Motor neuron (in vitro differentiated cells): ENCODE measurements around the gene LAMB1. TPM values are rescaled to one million over a fixed set of nuclear protein-coding genes. Genes with fewer than 3 reads are reported as not detected.
A peak's percentile ranks its signal among the peaks of the same experiment; 100 is the strongest.

ENCODE experiments used
- ATAC-seq, 8 experiments: fragments of 200-7000 bp; cut with Tn5 transposase; replicated peaks in 6 of 8; 2 replicates each; pipeline ENCODE4 v1.8.0; 2021; ENCODE audit warnings: mild to moderate bottlenecking in 8 of 8, moderate library complexity in 8 of 8
- H3K27ac ChIP-seq, 2 donors: fragments of 250-450 bp; sonication (Bioruptor Pico); 2 replicates each; pipeline ENCODE4 v1.9.0; 2021; ENCODE audit warnings: antibody characterized with exemption in 2 of 2, mild to moderate bottlenecking in 2 of 2, moderate library complexity in 1 of 2
- H3K4me1 ChIP-seq, 2 donors: fragments of 250-450 bp; sonication (Bioruptor Pico); replicated peaks in 1 of 2; 2 replicates each; pipeline ENCODE4 v1.6.1; 2021; ENCODE audit warnings: antibody characterized with exemption in 2 of 2, mild to moderate bottlenecking in 2 of 2, moderate library complexity in 1 of 2
- H3K4me3 ChIP-seq, 5 donors: fragments of 250-450 bp; sonication (Bioruptor Pico); 2 replicates each; pipeline ENCODE4 v1.9.0; 2021; ENCODE audit warnings: antibody characterized with exemption in 5 of 5, mild to moderate bottlenecking in 5 of 5, moderate library complexity in 4 of 5
- WGBS, 10 experiments: fragments of 450-650 bp; shearing (Covaris generic); methylation state at CpG; one replicate each; pipeline ENCODE4 v1.0.0; 2022; 5-methylcytosine and 5-hydroxymethylcytosine counted together
- in situ Hi-C, 9 experiments: fragments of 400-800 bp; cut with MboI; loops; one replicate each; pipeline ENCODE4 v1.15.0; 2021; ENCODE audit warnings: low sequenced_read_pairs in 9 of 9, low pct_unique_long_range_greater_than_20kb in 2 of 9; ENCODE audit not compliant: unreplicated experiment in 9 of 9
- total RNA-seq, 8 experiments: library from RNA; unstranded; fragments of 300-600 nt; gene quantifications; 2 replicates each; pipeline versions ENCODE4 v1.2.3 to v1.2.4, GENCODE V29; 2022

The LAMB1 gene
- total RNA-seq, 8 experiments from 2014 or later, result 11.1 to 564 (median 88.7) TPM

DNA sequence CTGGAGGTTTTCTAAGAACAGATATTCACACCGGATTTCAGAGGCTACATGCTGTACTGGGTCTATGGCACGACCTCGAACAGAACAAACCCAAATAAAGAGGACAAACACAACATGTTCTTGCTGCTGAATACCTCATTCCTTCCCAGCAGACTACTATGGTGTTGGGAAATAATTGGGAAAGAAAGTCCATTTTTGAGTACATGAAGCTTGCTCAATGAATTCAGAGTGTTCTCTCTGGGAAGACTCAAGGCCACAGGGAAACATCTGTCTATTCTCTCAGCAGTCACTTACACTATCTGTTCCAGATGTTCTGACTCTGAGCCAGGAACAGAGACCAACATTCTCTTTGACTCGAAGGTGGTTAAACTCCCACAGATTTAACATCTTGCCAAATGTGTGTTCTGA is 30.9 kb downstream of the LAMB1 start:
- Histone ChIP-seq H3K4me3 (no peak overlapping the region), H3K27ac (no peak overlapping the region), H3K4me1 (no peaks in the 10 kb centered on the region)
- ATAC-seq, result peak in 3 of 8 experiments; percentile 19 to 77 (median 73)
- in situ Hi-C loops, result no loop called here
- WGBS, 10 experiments, result 0 to 100% (median 87%) methylated on average over 1 to 4 of the region's 4 CpGs; no CpG with 5 or more reads in 3 of the 10 experiments

DNA sequence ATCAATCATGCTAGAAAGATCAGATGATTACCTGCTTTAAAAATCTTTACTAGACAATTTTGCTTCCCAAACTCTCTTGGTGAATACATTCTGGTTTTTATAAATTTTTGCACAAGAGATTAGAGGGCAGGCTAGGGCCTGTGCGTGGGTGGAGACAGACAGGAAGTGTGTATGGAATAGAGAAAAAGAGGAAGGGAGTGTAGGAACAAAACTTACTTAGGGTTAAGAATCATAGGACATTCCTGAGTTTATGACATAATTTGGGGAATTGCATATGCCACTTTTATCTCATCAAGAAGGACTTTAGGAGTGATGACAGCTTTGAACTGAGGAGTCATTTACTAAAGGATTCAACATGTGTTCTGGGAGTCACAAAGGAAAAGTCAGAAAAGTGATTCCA is 31.3 kb downstream of the LAMB1 start:
- 0 to 100% (median 67%) methylated on average over 1 of the region's 1 CpG; no CpG with 5 or more reads in 1 of the 10 experiments for WGBS, 10 experiments
- Histone ChIP-seq H3K27ac (no peak overlapping the region), H3K4me3 (no peak overlapping the region), H3K4me1 (no peaks in the 10 kb centered on the region)
- in situ Hi-C loops, result no loop called here
- peak in 3 of 8 experiments; percentile 22 to 70 (median 56) for ATAC-seq

DNA sequence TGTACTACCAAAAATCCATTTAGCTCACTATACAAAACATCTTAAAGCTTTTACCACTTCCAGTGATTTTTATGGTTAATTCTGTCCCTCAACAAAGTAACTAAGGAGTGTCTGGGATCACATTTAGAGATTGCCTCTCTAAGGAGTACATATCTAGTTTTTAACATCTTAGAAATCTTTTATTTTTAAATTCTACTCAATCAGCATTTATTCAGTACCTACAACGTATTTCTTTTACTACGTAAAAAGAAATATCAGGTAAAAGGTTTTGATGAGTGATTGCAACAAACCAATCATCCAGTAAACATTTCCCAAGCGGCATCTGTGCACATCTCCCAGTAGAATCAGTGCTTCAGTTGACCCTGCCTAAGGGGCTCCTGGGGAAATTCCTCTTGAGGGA is 31.9 kb downstream of the LAMB1 start:
- Histone ChIP-seq H3K4me3 (no peak overlapping the region), H3K27ac (no peak overlapping the region), H3K4me1 (no peaks in the 10 kb centered on the region)
- in situ Hi-C loops, result no loop called here
- WGBS, 10 experiments, result 87 to 100% (median 100%) methylated on average over 1 to 3 of the region's 3 CpGs; no CpG with 5 or more reads in 1 of the 10 experiments
- no peak for ATAC-seq

DNA sequence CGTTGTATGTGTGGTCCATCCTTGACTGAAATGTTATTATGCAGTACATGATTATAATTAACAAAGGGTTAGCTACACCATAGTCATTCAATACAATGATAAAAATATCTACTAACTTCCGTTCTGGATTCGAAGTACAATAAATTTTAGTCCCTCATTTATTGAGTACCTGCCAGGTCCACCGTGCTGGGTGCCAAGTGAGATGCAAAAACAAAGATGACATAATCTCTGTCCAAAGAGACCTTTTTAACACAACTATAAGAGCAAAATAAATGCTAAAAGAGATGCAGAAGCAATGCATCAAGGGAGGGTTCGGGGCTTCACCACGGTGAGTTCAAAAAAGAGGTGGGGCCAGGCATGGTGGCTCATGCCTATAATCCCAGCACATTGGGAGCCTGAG is 33.1 kb downstream of the LAMB1 start:
- no peaks in the 10 kb centered on the region for H3K4me1 ChIP-seq
- in situ Hi-C loops, result no loop called here
- no peak for ATAC-seq
- no peak overlapping the region for H3K4me3 ChIP-seq
- H3K27ac ChIP-seq, result no peak overlapping the region
- WGBS, 10 experiments, result 48 to 100% (median 73%) methylated on average over 1 to 5 of the region's 6 CpGs

DNA sequence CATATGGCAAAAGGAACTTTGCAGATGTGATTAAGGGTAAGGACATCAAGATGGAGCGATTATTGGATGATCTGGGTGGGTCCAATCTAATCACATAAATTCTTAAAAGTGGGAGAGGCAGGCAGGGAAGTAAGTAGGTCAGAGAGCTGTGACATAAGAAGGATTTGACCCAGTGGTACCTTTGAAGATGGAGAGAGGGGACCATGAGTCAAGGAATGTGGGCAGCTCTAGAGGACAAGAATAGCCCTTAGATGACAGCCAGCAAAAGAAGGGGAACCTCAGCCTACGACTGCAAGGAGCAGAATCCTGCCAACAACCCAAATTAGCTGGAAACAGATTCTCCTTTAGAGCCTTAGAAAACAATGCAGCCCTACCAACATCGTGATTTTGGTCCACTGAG is 34.5 kb downstream of the LAMB1 start:
- Histone ChIP-seq H3K4me1 (no peaks in the 10 kb centered on the region), H3K27ac (no peak overlapping the region), H3K4me3 (no peak overlapping the region)
- 66 to 100% (median 86%) methylated on average over 2 to 3 of the region's 3 CpGs; no CpG with 5 or more reads in 3 of the 10 experiments for WGBS, 10 experiments
- no peak for ATAC-seq
- in situ Hi-C loops, result no loop called here

DNA sequence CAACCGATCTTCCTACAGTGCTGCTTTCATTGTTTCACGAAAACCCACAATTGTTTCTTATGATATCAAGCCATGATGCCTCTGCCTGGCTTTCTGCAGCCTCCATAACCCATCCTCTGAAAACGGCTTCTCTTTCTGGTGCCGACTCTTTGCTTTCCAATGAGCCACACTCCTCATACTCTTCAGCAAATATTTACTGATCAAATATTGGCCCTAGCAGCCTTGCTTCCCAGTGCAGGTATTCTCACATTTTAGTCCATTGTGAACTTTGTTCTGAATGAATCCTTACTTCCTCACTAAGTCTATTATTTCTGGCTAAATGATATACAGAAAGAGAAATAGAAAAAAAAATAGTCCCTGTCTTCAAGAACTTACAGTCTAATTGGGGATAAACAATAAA is 35.5 kb downstream of the LAMB1 start:
- Histone ChIP-seq H3K27ac (no peak overlapping the region), H3K4me3 (no peak overlapping the region), H3K4me1 (no peaks in the 10 kb centered on the region)
- WGBS, 10 experiments, result 83 to 100% (median 85%) methylated on average over 2 to 4 of the region's 4 CpGs; no CpG with 5 or more reads in 3 of the 10 experiments
- peak in 1 of 8 experiments; percentile 71 for ATAC-seq
- in situ Hi-C loops, result no loop called here

DNA sequence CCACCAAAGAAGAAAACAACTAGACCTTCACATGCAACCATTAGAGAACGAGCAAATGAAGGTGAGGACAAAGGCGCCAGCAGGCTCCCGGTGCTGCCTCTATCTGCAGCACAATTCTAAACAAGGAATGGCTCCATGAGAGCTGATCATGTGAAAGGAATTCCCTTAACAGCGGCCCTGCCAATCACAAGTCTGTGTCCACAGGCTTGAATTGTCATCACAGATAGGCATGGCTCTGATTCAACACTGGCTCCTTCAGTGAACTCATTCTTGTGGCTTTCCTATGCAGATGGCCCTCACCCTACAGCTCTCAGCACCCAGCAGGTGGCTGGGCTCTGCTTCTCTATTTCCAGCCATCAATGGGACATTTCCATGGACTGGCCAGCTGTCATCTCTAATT is 36.2 kb downstream of the LAMB1 start:
- no peak overlapping the region for H3K4me3 ChIP-seq
- peak; percentile 55 to 91 (median 72) for ATAC-seq
- in situ Hi-C loops, result no loop called here
- H3K4me1 ChIP-seq, result no peaks in the 10 kb centered on the region
- no peak overlapping the region for H3K27ac ChIP-seq
- WGBS, 10 experiments, result 10 to 80% (median 39%) methylated on average over 1 to 4 of the region's 4 CpGs; no CpG with 5 or more reads in 3 of the 10 experiments

DNA sequence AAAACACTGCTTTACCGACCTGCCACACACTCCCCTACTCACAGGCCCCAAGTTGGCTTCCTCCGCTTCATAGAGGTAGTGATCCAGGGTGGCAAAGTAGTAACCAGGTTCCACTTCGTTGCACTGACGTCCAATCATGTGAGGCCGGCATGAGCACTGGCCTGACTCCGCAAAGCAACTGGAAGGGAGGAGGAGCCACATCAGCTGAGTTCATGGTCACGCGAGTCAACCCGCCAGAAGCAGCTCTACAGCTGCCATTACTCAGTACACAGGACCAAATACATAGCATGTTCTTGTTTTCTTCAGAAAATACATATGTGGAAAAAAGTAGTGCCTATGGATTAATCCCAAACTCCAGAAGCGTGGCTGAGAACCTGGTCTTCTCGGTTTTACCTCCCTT is 38.5 kb downstream of the LAMB1 start:
- 80 to 100% (median 98%) methylated on average over 2 to 11 of the region's 11 CpGs; no CpG with 5 or more reads in 2 of the 10 experiments for WGBS, 10 experiments
- no peak for ATAC-seq

DNA sequence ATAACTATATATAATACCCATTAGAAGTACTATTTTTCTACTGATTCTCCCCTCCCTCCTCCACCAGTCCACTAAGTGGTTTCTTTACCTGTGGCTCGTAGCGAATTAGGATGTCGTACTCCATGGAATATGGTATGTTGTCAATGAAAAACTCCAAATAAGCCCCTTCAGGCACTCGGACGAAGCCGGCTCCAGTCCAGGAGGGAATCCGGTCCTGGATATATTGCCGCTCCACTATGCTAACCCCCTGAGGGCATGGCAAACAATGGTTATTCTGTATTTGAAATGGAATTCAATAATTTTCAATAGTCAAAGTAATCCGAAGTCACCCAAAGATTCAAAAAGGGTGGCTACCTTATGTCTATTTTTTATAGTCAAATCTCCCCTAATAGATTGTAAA is 40.1 kb downstream of the LAMB1 start:
- WGBS, 10 experiments, result 58 to 100% (median 94%) methylated on average over 2 to 9 of the region's 9 CpGs; no CpG with 5 or more reads in 2 of the 10 experiments
- in situ Hi-C loops, result no loop called here
- Histone ChIP-seq H3K4me3 (no peak overlapping the region), H3K4me1 (no peaks in the 10 kb centered on the region), H3K27ac (no peak overlapping the region)
- no peak for ATAC-seq

More for the DNA sequence above, 38.5 kb downstream of the LAMB1 start:
- in situ Hi-C loops, result no loop called here
- Histone ChIP-seq H3K4me3 (no peak overlapping the region), H3K4me1 (no peaks in the 10 kb centered on the region), H3K27ac (no peak overlapping the region)

DNA sequence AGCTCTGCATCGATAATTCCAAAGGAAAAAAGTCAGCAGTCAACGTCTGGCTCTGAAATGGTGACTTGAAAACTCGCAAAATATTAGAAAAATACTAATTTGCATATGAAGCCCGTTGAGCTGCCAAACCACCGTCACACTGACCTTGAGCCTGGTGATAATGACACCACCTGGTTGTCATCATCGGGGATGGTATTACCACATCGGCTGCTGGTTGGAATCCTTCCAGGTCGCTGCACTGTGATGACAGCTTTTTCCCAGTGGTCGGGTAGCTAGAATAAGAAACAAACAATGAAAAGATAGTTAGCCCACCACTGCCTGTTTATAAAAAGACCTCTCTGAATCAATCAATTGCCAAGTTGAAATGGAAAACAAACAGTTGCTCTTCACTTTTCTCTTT is 41.6 kb downstream of the LAMB1 start:
- in situ Hi-C loops, result no loop called here
- Histone ChIP-seq H3K4me1 (no peaks in the 10 kb centered on the region), H3K27ac (no peak overlapping the region), H3K4me3 (no peak overlapping the region)
- WGBS, 10 experiments, result 10 to 100% (median 86%) methylated on average over 2 to 9 of the region's 9 CpGs
- no peak for ATAC-seq

DNA sequence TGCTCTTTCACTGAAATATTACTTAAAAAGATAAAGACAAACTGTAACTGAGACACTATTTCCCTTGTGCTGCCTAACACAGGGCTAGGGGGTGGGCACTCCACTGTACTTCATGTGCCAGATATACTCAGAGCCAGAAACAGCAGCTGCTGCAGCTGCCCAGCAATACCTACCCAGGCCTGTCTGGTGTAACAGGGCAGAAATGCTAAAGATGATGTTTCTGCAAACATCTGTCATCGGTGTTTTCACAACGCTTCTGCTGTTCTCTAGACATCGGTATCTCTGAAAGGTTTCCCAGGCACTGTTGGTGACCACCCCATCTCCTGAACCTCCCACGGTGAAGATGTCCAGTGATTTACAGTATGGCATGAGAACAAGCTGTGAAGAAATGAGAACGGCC is 42.7 kb downstream of the LAMB1 start:
- H3K4me3 ChIP-seq, result no peak overlapping the region
- no peak overlapping the region for H3K27ac ChIP-seq
- WGBS, 10 experiments, result 80 to 100% (median 91%) methylated on average over 2 to 4 of the region's 5 CpGs; no CpG with 5 or more reads in 3 of the 10 experiments
- ATAC-seq, result no peak
- no peaks in the 10 kb centered on the region for H3K4me1 ChIP-seq
- in situ Hi-C loops, result no loop called here

DNA sequence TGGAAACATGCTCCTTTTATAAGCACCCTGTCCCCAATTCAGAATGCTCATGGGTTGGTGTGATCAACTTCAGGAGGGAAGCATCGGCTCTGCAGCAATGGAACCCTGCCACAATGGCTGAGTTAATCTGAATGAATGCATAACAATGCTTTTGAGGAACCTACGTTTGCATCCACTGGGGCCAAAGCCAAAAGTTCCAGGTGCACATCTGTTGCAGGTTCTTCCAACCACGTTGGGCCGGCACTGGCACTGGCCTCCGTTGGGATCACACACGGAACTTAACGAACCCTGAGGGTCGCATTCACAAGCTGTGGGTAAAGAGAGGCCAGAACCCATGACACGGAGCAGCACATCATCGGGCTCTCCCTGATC is 43.4 kb downstream of the LAMB1 start:
- in situ Hi-C loops, result no loop called here
- Histone ChIP-seq H3K4me1 (no peaks in the 10 kb centered on the region), H3K27ac (peak overlapping the region in 1 of 2 donors; percentile 33), H3K4me3 (no peak overlapping the region)
- no peak for ATAC-seq
- WGBS, 10 experiments, result 54 to 100% (median 83%) methylated on average over 2 to 9 of the region's 10 CpGs; no CpG with 5 or more reads in 3 of the 10 experiments

DNA sequence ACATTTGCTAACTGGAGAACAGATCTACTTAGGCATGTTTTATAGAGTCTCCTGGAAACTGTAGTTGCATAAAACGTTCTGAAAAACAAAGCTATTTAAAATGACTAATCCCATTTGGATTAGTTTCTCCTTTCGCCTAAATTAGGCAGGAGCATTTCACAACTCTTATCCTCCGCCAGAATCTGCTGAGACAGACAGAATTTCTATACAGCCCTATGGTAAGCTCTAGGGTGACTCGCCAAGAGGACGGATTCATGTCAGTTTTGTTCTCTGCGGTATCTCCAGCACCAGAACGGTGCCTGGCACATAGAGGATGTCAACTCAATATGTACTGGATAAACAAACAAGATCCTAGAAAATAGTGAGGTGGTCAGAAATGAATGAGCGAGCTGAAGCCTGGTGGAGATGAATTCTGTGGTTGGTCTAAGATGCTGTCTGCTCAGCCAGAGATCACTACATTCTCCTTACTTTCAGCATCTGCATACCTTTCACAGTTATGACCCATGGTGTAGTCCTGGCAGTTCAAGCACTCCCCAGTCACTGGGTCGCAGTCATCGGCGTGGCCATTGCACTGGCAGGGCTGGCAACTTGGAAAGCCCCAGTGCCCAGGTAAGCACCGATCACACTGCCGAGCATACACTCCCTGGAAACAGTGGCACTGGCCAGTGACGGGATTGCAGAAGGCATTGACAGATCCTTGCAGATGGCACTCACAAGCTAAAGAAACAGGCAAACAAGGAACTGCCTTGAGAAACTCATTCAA is 44.0 kb downstream of the LAMB1 start:
- Histone ChIP-seq H3K4me1 (no peaks in the 10 kb centered on the region), H3K27ac (peak overlapping the region in 1 of 2 donors; percentile 33), H3K4me3 (no peak overlapping the region)
- in situ Hi-C loops, result no loop called here
- WGBS, 10 experiments, result 0 to 92% (median 60%) methylated on average over 1 to 13 of the region's 14 CpGs; no CpG with 5 or more reads in 2 of the 10 experiments
- peak in 3 of 8 experiments; percentile 87 to 98 (median 89) for ATAC-seq

DNA sequence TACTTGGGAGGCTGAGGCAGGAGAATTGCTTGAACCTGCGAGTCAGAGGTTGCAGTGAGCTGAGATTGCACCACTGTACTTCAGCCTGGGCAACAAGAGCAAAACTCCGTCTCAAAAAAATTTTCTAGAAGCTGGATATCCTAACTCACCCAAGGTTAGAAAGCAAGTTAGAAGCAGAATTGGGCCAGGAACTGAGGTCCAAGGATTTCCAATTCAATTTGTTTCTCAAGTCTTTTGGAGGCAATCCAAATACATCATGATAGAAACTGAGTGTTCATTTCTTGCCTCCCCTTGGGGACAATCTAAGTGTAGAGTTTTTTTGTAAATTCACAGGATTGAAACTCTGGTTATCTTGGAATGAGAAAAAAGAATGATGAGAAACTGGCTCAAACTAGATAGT is 45.5 kb downstream of the LAMB1 start:
- in situ Hi-C loops, result no loop called here
- no peak overlapping the region for H3K4me3 ChIP-seq
- no peaks in the 10 kb centered on the region for H3K4me1 ChIP-seq
- H3K27ac ChIP-seq, result no peak overlapping the region
- no peak for ATAC-seq
- WGBS, 10 experiments, result 80 to 100% (median 100%) methylated on average over 1 to 2 of the region's 2 CpGs; no CpG with 5 or more reads in 6 of the 10 experiments
